Cortex of kidney (tissue), 1 donor: ENCODE measurements around the gene GPER1.
"Not testable (repeated sequence)": the region's sequence is repeated elsewhere in the genome, so short reads cannot be mapped to it uniquely, and the experiment has no call there.

Source experiments
- DNase-seq: peaks from one replicate; lab custom pipeline; 2025; lab: John Stamatoyannopoulos, UW

The GPER1 gene

GRCh38 chr7:1121476-1121875, 33.6 kb downstream of the GPER1 start:
- DNase-seq = no peak

- DNase-seq = no peak
These were observed 34.2 kb downstream of the GPER1 start for GRCh38 chr7:1121886-1122831.

- DNase-seq = no peak
These were observed 35.1 kb downstream of the GPER1 start for GRCh38 chr7:1122832-1123501.

- no peak for DNase-seq
These were observed 35.8 kb downstream of the GPER1 start for GRCh38 chr7:1123715-1124114.

GRCh38 chr7:1124164-1124563, 36.3 kb downstream of the GPER1 start:
- no peak for DNase-seq

DNA sequence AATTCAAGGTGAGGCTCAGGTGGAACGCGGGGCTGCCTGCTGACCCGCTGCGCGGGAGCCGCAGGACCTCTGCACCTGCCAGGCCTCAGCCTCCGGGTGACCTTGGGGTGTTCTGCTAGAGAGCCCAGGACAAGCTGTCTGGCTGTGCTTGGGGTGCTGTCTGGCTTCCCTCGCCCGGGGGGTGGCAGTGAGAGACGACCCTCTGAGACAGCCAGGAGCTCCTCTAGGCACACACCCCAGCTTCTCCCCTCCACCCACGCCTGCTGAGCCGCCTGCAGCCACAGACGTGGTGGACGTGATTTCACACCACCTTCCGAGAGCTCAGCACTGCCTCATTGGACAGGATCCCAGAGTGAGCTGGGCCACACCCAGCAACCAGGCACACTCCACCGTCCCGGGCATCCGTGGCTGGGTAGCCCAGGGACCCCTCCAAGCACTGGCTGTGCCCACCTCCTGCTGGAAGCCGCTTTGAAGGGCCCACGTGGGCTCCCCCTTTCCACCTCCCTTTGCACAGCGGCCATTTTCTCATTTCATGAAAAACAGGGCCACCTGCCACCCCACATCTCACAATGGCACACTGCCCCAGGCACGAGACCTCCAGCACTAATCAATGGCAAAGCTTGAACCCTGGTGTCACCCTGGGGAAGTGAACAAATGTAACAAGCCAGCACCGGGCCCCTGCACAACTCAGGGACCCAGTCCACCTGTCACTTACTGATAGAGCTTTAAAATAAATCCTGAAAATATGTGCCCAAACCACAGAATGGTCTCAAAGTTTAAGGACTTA, 37.1 kb downstream of the GPER1 start:
- DNase-seq = no peak

DNA sequence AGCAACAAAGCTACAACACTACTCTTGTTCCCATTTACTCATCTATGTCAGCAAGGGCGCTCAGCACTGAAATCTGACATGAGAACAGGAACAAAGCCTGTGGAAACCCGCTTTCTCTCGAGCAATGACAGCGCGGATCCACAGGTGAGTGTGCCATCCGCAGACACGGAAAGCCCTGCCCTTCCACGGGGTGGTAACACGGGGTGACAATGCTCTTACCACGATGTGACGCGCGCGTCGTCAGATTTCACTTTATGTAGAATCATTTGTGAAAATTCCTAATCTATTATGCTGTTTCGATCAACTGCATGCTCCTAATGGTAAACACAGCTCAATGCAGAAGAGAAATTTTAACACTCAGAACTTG, 37.7 kb downstream of the GPER1 start:
- no peak for DNase-seq

DNA sequence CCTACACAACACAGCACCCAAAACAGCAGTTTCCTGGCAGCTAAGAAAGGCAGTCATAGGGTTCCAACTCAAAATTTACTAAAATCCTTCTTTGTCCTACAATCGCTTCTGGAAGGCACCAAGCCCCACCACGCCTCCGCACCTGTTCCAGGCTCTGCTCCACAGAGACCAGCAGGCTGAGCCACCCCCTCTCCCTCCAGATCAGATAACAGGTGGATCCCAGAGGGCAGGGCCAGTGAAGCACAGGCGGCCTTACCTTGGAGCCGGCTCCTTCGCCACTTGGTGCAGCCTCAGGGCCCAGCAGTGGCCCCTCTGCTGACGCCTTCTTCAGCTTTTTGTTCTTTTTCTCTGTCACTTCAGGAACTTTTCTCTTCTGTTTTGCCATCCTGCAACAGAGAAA, 39.1 kb downstream of the GPER1 start:
- no peak for DNase-seq

GRCh38 chr7:1129431-1129830, 41.5 kb downstream of the GPER1 start:
- no peak for DNase-seq

DNA sequence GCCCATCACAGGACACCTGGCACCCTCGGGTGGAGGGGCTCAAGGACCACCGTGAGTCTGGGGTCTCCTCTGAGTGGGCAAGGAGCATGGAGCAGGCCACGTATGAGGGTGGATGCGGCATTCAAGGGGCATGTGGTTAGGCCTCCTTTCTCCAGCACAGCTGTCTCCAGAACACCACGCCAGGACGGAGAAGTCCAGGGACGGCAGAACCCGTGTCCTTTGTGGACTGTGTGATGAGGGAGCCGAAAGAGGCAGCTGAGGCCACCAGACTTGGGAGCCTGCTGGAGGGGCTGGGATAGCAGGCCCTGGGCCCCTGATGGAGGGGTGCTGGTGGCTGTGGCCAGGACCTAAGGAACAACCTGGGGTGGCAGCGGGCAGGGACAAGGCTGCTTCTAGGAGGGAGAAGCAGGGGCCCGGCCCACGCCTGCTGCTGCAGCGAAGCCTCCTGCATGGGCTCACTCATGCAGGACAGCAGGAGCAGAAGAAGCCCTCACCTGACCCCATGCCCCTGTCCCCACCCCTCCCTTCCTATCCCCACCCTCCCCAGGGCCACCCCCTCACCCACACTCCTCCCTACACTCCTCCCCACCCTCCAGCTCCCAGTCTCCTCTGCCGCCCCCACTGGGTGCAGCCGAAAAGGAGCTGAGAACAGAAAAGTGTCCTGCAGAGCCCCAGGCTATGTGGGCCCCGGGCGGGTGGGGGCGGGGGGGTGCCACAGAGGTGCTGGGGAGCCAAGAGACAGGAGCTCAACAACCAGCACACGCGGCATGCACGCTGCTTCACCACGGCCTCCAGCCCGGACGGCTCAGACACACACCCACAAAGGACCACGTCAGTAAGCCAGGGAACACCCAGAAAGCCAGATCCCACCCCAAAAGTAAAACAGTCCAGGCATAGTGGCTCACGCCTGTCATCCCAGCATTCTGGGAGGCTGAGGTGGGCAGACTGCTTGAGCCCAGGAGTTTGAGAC, 42.4 kb downstream of the GPER1 start:
- no peak for DNase-seq

DNA sequence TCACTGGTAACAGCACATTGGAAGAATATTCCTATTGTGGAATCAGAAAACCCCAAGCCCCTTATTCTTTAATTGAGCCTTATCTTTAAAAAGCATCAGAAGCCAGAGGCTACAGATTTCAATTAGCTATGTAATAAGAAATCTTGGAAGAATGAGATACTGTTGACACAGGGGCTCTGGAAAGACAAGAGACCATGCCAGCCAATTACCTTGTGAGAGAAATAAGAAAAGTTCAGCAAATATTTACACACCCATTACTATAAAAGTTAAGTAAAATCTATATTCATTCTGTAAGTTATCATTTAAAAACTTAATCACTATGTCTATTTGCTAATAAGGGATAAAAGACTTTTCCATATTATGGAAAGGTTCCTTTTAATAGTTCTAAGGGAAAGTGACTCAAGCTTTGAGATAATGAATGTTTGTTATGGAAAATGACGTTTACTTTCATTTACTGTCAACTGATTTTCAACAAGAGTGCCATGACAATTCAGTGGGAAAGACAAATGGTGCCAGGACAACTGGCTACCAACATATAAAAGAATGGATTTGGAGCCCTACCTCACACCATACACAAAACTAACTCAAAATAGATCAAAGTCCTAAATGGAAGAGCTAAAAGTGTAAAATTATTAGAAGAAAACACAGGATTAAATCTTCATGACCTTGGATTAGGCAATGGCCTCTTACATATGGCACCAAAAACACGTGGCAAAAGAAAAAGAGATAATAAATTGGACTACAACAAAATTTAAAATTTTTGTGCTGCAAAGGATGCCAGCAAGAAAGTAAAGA, 43.8 kb downstream of the GPER1 start:
- no peak for DNase-seq

GRCh38 chr7:1134951-1135350, 47.0 kb downstream of the GPER1 start:
- DNase-seq = no peak

DNA sequence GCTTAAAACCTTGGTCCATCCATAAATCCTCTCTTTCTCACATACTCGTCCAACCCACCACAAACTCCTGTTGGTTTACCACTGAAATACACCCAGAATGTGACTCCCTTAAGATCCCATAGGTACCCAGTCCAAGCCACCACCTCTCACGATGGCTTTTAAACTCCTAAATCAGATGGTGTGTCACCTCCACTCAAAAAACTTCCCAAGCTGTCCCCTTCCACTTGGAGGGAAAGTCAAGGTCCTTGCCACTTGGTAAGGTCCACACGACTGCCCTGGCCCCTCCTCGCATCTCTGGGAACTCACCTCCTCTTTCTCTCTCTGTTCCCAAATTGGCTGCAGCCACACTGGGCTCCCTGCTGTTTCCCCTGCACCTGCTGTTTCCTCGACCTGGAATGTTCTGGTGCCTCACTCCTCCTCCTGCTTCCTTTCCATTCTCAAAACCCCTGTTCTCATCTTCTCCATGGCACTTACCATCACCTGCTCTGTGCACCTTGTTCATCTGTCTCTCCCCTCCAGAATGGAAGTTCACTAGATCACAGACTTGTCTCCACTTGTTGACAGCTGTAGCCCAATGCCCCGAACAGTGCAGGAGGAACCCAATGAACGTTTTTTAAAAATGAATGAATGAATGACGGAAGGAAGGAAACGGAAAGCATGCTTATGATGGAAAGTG, 49.1 kb downstream of the GPER1 start:
- no peak for DNase-seq

DNA sequence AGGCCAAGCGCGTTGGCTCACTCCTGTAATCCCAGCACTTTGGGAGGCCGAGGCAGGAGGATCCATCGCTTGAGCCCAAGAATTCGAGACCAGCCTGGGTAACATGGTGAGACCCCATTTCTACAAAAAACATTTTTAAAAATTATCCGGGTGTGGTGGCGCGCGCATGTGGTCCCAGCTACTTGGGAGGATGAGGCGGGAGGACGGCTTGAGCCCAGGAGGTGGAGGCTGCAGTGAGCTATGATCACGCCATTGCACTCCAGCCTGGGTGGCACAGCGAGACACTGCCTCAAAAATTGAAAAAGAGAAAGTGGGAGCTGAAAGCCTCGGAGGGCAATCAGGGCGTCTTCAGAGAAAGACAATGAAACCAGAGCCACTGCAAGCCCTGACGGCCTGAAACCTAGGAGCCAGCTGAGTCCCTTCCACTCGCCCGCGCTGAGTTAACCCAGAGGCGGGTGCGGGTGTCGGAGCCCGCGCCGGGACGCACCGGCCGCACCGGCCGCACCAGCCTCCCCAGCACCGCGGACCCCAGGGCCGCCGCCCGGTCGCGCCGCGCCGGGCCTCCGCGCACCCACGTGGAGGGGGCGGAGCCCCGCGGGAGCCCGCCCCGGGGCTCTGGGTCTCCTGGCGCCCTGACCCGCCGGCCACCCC, 49.7 kb downstream of the GPER1 start:
- DNase-seq = no peak

DNA sequence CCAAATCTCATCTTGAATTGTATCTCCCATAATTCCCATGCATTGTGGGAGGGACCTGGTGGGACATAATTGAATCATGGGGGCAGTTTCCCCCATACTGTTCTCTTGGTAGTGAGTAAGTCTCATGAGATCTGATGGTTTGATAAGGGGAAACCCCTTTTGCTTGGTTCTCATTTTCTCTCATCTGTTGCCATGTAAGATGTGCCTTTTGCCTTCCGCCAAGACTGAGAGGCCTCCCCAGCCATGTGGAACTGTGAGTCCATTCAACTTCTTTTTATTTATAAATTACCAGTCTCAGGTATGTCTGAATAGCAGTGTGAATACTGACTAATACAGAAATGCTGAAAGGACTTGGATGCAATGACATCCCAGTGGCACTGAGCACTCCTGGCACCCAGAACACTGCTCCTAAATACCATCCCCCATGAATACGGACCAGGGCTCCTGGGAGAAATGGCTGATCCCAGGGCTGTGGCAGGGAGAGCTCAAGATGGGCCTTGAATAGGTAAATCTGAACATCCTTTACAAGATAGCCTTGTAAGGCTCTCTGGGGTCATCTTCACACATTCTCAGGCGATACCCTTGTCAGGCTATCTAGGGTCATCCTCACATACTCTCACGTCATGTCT, 52.7 kb downstream of the GPER1 start:
- DNase-seq = no peak

DNA sequence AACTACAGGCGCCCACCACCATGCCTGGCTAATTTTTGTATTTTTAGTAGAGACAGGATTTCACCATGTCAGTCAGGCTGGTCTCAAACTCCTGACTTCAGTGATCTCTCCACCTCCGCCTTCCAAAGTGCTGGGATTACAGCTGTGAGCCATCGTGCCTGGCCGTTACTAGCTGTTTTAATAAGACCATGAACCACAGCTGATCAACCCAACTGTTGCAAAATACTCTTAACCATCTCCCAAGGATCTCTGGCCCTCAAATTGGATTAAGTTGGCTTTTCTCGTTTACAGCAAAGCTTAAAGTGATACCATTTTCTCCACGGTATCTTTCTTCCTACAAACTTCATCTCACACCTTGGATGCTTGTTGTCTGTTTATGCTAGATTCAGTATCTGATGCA, 53.7 kb downstream of the GPER1 start:
- DNase-seq = no peak

GRCh38 chr7:1142051-1142635, 54.2 kb downstream of the GPER1 start:
- DNase-seq = no peak

DNA sequence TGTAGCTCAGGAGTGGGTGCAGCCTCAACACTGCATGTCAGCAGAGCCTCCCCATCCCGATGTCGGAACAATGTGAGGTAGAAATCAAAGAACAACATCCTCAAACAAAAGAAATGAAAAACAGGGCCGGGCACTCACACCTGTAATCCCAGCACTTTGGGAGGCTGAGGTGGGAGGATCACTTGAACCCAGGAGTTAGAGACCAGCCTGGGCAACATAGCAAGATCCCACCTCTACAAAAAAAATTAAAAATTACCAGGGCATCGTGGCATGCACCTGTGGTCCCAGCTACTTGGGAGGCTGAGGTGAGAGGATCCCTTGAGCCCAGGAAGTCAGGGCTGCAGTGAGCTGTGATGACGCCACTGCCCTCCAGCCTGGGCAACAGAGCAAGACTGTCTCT, 55.1 kb downstream of the GPER1 start:
- DNase-seq = not testable (repeated sequence)
